HG03175 (cell line): ENCODE data around the gene AFG1L.

Experiments used
- ATAC-seq: cut with Tn5 transposase; IDR thresholded peaks from one replicate; pipeline ENCODE4 v1.9.1; 2021; ENCODE audit warnings: mild to moderate bottlenecking, moderate library complexity; ENCODE audit not compliant: unreplicated experiment

The AFG1L gene

GRCh38 chr6:108568551-108569305 is 273.9 kb downstream of the AFG1L start:
- no peak for ATAC-seq

- no peak for ATAC-seq
These were observed 275.7 kb downstream of the AFG1L start for GRCh38 chr6:108570517-108570916.

- ATAC-seq, result no peak
These were observed 279.7 kb downstream of the AFG1L start for GRCh38 chr6:108574457-108575141.
